DMS79 treated with DMSO at 0.1 percent for 48 hours (cell line): ENCODE data around the gene PPP1R12A.
"Not testable (repeated sequence)": the region's sequence is repeated elsewhere in the genome, so short reads cannot be mapped to it uniquely, and the experiment has no call there.

Source experiments
- DNase-seq: peaks from one replicate; lab custom pipeline; 2025; lab: John Stamatoyannopoulos, UW

Gene PPP1R12A

GRCh38 chr12:79891506-79892162 is 43.3 kb downstream of the PPP1R12A start:
- DNase-seq = no peak

DNA sequence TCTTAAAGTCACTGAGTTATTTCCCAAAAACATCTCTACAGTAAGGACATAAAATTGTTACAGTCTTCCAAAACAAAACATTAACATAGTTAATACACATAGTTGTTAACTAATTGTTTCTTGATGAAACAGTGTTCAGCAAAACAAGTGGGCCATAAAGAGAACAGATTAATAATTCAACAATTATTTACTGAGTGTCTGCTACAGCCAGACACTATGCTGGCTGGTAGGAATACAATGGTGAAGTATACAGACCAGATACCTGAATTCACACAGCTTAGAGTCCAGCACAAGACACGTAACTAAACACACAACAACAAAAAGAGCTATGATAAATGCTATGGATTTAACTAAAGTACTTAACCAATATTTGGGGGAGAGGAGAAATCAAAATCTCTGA is 47.0 kb downstream of the PPP1R12A start:
- DNase-seq = no peak

DNA sequence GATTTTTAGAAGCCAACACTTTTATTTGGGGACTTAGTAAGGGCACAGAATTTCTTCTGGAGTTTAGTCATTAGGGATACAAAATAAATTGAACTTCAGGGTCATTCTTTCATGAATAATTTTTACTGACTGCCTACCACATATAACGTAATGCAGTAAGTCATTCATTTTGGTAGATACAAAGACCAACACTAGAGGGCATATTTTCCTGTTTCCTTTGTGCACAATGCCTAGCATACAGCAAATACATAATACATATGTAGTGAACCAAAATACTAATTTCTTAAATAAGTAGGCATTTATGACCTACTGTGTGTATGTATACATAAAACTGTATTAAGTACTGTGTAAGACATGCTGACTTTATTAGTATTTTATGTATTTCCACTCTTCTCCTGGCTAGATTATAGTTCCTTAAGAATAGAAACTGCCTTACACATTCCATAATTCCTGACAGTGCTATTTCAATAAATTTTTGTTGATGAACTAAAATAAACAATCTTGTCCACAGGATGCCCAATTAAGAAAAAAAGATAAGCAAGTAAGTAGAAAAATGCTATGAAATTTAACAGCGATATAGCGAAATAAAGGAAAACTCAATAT is 47.9 kb downstream of the PPP1R12A start:
- no peak for DNase-seq

DNA sequence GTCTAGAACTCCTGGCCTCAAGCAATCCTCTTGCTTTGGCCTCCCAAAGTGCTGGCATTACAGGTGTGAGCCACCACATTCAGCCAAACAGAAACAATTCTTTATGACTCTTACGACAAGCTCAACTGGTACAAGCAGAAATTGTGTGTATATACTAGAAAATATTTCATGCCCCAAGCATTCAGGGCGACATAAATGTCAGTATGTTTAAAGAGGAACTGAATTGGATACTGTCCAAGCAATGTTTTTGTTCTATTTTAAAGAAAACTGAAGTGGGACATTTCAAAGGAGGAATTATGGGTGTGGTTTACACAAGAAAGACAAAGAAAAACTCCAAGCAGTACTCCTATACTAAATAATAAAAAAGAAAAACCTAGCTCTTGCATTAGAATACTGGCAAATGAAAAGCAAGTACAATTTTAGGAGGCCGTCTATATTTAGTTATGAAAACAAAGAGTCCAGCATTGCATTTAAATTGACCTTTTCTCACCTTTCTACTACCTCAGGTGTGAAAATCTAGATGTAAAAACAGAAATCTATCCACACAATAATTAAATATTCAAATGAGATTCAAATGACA is 48.9 kb downstream of the PPP1R12A start:
- no peak for DNase-seq

DNA sequence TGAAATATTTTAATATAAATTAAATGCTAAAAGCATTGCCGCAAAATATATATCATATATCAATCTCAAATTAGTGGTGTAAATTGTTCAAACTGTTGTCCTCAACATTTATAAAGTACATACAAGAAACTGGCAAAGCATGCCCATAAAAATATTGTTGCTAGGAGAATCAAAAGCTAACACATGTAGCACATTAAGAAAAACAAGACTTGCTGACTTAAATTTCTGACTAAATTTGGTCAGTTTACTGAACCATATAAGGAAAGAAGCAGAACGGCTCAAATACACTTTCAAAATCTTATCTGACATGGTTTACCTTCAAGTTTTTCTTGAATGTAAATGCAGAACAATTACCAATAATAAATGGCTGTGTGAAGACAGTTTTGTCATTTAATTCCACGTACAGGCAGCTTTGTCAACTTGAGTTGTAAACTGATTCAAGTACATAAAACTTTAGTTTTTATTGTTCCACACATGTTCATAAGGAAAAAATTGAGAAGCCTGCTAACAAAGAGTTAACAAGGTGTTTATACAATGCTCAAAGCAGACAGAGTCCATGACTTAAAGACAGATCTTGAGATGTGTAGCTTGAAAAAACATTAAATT is 50.4 kb downstream of the PPP1R12A start:
- no peak for DNase-seq

- no peak for DNase-seq
These were observed 51.7 kb downstream of the PPP1R12A start for GRCh38 chr12:79883216-79883615.

DNA sequence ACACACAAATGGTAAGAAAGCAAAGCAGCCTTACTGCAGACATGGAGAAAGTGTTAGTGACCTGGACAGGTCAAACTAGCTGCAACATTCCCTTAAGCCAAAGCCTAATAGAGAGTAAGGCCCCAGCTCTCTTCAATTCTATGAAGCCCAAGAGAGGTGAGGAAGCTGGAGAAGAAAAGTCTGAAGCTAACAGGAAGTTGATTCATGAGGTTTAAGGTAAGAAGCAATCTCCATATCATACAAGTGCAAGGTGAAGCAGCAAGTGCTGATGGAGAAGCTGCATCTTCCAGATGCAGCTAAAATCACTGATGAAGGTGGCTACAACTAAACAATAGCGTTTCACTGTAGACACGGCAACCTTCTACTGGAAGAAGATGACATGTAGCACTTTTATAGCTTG is 53.5 kb downstream of the PPP1R12A start:
- DNase-seq = no peak

- not testable (repeated sequence) for DNase-seq
These were observed 56.4 kb downstream of the PPP1R12A start for GRCh38 chr12:79878506-79878905.

DNA sequence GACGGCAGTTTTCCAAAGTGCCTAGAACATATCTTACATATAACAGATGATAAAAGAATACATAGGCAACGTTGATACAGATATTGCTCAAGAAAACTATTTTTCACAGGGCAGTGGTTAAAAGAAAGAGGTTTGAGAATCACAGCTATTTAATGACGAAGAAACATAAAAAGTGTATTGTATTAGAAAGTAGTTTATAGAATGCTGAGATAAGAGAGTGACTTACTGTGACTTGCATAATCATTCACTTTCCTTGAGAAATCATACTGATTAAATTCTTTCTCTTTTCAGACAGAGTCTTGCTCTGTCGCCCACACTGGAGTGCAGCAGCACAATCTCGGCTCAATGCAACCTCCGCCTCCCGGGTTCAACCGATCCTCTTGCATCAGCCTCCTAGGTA is 57.7 kb downstream of the PPP1R12A start:
- DNase-seq = no peak

- DNase-seq = no peak
These were observed 60.2 kb downstream of the PPP1R12A start for GRCh38 chr12:79874665-79875064.

- no peak for DNase-seq
These were observed 61.7 kb downstream of the PPP1R12A start for GRCh38 chr12:79873201-79873600.

DNA sequence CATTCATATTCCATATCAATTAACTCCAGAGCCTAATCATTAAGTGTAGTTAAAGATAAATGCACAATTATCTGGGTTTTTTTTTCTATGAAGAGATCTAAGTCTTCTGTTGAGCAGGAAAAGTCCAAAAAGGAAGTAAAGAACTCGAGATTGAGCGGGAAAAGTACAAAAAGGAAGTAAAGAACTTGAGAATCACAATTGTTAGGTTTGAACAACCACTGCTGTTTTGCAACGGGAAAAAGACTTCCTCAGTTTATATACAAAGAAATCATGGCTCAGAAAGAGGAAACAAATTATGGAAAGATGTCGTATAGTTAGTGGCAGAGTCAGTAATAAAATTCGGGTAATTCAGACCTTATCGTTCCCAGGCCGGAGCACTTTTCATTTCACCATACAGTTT is 63.3 kb downstream of the PPP1R12A start:
- DNase-seq = no peak

DNA sequence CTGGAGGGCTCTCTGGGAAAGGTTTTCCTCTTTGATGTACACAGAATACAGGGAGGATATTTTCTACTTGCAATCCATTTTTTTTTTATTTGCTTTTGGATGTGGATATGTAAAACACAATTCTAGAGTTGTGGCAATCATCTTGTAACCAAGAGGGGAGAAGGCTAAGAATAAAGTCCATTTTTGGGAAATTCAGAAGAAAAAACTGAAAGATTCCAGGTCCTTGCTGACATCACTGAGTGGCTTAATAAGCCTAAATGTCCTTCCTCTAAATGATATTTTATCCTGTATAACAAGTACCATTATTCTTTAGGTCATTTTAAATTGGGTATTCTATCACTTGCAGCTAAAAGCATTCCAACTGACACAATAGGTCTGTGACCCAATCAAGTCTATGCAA is 64.0 kb downstream of the PPP1R12A start:
- DNase-seq = no peak

GRCh38 chr12:79859646-79860045 is 75.3 kb downstream of the PPP1R12A start:
- no peak for DNase-seq

GRCh38 chr12:79858518-79858917 is 76.4 kb downstream of the PPP1R12A start:
- no peak for DNase-seq

GRCh38 chr12:79857675-79858074 is 77.2 kb downstream of the PPP1R12A start:
- DNase-seq = no peak

- no peak for DNase-seq
These were observed 84.1 kb downstream of the PPP1R12A start for GRCh38 chr12:79850610-79851299.

DNA sequence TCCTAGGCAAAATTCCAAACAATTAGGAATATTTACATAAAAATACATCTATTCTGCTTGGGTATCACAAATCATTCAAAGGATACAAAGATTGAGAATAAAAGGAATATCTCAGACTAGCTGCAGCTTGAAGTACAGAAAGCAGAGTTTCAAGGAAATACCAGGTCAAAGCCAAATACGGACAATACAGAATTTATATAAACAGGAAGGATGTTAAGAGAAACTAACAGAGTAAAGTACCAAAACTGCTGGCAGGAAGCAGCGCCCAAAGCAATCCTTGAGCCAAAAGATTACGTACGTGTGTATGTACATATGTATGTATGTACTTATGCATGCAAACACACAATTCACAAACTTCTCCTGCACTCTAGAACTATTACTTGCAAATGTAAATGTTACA is 86.6 kb downstream of the PPP1R12A start:
- no peak for DNase-seq

- DNase-seq = no peak
These were observed 87.5 kb downstream of the PPP1R12A start for GRCh38 chr12:79847417-79847816.

DNA sequence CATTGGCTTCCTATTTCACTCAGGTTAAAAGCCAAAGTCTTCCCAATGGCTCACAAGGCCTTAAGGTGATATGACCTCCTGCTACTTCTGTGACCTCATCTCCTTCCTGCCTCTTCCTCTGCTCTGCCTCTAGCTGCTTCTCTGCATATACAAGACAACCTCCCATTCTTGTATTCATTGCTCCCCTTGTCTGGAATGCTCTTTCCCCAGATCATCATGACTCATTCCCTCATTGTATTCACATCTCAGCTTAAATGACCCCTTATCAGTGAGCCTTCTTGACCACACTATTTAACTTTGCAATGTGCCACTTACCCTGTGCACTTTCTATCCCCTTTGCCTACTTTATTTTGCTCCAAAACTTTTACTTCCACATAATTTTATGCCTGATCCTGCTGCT is 90.2 kb downstream of the PPP1R12A start:
- no peak for DNase-seq

- no peak for DNase-seq
These were observed 90.9 kb downstream of the PPP1R12A start for GRCh38 chr12:79843978-79844377.

DNA sequence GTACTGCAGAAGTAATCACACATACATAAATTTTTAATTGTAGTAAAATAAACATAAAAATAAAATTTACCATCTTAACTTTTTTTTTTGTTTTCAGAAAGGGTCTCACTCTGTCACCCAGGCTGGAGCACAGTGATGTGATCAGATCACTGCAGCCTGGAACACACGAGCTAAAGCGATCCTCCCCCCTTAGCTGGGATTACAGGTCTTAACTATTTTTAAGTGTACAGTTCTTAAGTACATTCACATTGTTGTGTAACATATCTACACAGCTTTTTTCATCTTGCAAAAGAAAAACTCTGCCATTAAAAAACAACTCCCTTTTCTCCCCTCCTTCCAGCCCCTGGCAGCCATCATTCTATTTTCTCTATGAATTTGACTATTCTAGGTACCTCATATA is 92.3 kb downstream of the PPP1R12A start:
- DNase-seq = no peak

DNA sequence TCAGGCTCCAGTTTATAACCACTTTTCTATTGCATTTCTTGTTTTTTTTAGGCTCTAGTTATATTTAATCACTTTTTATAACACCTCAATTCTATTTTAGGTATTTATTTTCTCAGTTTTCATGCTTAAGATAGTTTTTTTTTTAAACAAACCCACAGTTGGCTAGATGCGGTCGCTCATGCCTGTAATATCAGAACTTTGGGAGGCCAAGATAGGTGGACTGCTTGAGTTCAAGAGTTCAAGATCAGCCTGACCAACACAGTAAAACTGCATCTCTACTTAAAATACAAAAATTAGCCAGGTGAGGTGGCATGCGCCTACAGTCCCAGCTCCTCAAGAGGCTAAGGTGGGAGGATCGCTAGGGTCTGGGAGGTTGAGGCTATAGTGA is 93.0 kb downstream of the PPP1R12A start:
- no peak for DNase-seq
